Coronary artery (tissue), 2 donors: ENCODE results near the gene MAML3.

ENCODE experiments used
- DNase-seq: peaks from one replicate; pipeline ENCODE4 v3.0.0-alpha.2; 2017; ENCODE audit warnings: low spot score
- H3K27ac ChIP-seq, 2 donors: fragments of 200-600 bp; sonication (generic); one replicate each; pipeline ENCODE4 v1.5.1; 2016 to 2019
- H3K4me3 ChIP-seq: fragments of 200-600 bp; sonication (generic); 2 replicates; pipeline ENCODE4 v1.5.1; 2016; ENCODE audit warnings: mild to moderate bottlenecking, moderate library complexity
- TF ChIP-seq, protein P1 (sequence below): fragments of 200-600 bp; sonication (generic); IDR thresholded peaks from one replicate; pipeline ENCODE4 v1.5.1; 2019; ENCODE audit warnings: antibody characterized with exemption

The MAML3 gene

DNA sequence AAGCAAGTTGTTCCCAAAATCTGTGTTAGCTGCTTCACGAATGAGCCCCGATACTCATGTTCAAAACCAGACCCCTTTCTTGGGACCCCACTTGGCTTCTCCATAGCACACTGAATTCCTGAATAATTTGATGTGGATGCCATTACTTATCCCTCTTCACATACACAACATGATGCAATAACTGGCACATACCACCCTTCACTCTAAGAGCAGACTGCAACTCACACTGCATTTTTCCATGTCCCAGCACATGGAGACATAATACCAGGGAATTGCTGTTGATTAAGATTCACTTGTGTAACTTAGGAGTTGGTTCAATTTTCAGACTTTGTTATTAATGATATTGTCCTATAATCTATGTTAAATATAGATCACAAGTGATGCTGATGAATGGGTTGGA lies 213.4 kb downstream of the MAML3 start:
- Histone ChIP-seq H3K27ac (no peak overlapping the region), H3K4me3 (no peak overlapping the region)
- no peak for DNase-seq
- TF ChIP-seq, protein P1, sequence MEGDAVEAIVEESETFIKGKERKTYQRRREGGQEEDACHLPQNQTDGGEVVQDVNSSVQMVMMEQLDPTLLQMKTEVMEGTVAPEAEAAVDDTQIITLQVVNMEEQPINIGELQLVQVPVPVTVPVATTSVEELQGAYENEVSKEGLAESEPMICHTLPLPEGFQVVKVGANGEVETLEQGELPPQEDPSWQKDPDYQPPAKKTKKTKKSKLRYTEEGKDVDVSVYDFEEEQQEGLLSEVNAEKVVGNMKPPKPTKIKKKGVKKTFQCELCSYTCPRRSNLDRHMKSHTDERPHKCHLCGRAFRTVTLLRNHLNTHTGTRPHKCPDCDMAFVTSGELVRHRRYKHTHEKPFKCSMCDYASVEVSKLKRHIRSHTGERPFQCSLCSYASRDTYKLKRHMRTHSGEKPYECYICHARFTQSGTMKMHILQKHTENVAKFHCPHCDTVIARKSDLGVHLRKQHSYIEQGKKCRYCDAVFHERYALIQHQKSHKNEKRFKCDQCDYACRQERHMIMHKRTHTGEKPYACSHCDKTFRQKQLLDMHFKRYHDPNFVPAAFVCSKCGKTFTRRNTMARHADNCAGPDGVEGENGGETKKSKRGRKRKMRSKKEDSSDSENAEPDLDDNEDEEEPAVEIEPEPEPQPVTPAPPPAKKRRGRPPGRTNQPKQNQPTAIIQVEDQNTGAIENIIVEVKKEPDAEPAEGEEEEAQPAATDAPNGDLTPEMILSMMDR, result no peak

DNA sequence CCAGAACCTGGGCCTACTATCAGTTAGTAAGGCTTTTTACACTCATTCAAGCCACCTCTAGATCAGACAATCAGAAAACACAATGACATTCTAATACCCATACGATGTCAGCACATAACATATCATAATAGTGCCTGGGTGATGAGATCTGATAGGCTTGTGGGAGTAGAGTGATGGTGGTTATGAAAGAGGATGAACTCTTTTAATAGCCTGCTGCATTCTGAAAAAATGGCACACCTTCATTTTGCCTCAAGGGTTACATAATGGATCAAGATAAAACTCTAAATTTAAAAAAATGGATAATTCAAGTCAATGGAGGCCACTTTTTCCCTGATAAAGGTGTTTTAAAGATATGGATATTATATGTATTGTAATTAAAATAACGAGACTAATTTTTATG lies 215.6 kb downstream of the MAML3 start:
- no peak overlapping the region for H3K4me3 ChIP-seq
- H3K27ac ChIP-seq, result no peak overlapping the region
- DNase-seq, result no peak
- TF ChIP-seq, protein P1, result no peak

DNA sequence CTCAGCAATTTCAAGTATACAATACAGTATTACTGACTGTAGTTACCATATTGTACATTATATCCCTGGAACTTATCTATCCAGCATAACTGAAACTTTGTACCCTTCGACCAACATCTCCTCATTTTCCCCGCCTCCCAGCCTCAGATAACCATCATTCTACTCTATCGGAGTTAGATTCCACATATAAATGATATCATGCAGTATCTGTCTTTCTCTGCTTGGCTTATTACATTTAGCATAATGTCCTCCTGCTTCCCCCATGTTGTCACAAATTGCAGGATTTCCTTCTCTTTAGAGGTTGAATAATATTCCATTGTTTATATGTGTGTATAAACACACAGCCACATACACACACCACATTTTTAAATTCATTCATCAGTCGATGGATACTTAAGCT lies 218.1 kb downstream of the MAML3 start:
- Histone ChIP-seq H3K27ac (no peak overlapping the region), H3K4me3 (no peak overlapping the region)
- no peak for DNase-seq
- TF ChIP-seq, protein P1, result no peak

DNA sequence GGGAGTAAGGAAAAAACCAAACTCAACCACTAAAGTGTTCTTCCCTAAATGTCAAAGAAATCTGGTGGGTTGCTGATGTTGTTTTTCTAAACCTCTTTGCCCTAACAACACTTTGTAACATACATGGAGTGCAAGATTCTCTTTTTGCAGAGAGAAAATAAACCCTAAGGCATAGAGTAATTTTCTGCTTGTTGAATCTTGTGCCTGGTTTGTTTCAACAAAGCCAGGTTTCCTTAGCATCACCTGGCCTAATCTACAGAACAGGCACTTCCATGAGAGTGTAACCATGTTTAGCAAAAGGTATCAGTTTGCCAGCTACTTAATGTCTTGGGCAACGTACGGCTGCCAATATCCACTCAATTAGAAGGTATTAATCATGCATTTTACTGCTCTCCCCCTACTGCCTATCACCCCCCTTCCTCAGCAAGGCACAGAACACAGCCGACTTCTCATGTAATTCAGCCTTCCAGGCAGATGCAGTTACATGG lies 219.2 kb downstream of the MAML3 start:
- Histone ChIP-seq H3K27ac (no peak overlapping the region), H3K4me3 (no peak overlapping the region)
- DNase-seq, result no peak
- TF ChIP-seq, protein P1, result no peak

DNA sequence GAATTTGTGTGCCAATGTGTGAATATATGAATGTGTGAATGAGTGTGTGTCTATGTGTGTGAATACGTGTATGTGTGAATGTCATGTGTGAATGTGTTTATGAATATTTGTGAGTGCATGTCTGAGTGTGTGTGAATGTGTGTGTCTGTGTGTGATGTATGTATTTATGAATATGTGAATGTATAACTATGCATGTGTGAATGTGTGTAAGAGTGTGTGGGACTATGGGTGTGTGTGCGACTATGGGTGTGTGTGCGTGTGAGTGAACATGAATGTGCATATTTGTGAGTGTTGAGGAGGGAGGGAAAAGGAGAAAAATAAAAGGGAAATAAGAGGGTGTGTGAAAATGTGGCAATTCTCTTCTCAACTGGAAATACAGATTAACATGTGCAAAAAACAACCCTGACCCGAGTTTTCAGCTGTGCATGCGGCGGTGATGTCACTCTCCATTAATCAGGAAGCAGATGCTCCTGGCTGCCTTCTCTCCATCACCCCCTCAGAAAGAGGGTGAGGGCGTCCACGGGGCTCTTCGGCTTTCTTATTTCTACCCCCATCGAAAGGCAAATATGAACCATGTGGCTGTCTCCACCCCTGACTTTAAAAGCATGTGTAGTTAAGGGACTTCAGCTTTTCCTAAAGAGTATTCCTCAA lies 219.8 kb downstream of the MAML3 start:
- no peak for DNase-seq
- TF ChIP-seq, protein P1, result no peak
- no peak overlapping the region for H3K4me3 ChIP-seq
- H3K27ac ChIP-seq, result no peak overlapping the region

DNA sequence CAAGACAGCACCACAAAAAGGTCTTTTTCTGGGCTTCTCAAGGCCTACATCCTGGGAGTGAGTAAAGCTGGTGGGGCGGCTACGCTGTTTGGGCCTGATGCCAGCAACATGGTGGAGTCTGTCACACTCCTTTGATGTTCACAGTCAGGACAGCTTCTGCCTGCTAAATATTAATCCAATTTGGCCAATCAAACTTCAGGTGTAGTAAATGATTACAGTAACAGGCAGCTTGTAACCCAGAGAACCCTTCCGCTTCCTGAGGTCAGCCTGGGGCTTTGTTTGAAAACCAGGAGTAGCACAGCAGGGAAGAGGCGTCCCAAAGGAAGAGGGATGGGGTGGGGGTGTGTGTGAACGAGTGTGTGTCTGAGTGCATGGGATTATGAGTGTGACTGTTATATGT lies 220.4 kb downstream of the MAML3 start:
- TF ChIP-seq, protein P1, result no peak
- Histone ChIP-seq H3K27ac (no peak overlapping the region), H3K4me3 (no peak overlapping the region)
- no peak for DNase-seq

DNA sequence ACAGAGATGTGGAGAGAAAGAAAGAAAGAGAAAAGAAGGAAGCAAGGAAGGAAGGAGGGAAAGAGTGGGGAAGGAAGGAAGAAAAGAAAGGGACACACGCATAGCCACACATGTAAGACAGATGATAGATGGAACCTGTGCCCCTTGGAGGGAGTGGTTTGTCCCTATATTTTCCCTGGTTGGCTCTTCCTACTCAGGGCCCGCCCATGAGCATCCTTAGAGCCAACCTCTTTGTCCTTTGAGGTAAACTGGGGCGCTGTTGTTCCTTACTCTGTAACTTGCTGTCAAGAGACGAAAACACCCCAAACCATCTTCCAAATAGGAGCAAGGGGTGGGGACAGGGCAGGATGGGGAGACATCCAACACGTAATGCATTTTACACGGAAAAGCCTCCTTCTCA lies 220.9 kb downstream of the MAML3 start:
- DNase-seq, result no peak
- no peak overlapping the region for H3K27ac ChIP-seq
- TF ChIP-seq, protein P1, result no peak
- no peak overlapping the region for H3K4me3 ChIP-seq
